HG03103 (cell line): ENCODE data around the gene ARHGAP26.
A peak's percentile ranks its signal among the peaks of the same experiment; 100 is the strongest.

Source experiments
- ATAC-seq: cut with Tn5 transposase; IDR thresholded peaks from one replicate; pipeline ENCODE4 v1.9.1; 2021; ENCODE audit warnings: low read depth; ENCODE audit not compliant: unreplicated experiment

Gene ARHGAP26

DNA sequence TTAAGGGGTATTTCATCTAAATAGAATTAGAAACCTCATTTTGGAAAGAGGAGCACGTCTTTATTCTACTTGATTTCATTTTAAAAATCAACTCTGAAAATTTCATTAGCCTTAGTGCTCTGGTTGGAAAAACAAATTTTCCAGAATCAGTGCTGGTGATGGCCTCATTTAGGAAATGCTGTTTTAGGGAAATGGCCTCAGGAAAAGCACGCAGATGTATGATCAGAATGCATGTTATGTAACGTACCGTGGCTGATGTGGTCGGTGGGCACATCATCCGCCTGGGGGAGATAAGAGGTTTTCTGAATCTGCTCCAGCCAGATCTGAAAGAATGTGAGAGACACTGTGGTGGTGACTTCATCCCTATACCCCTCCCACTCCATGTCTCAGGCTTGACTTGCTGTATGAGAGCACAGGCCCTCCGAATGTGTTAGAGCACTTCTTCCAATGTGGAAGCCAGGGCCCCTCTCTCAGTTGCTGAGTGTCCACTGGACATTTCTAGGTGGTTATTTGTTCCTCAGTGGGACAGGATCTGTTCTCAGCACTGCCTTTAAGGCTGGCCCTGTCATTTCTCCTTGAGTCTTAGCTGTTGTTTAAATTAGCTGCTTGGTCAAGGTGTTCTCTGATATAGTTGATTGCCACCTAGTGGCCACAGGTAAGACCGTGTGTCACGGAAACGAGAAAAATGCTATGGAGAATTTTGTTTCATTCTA is 96.5 kb downstream of the ARHGAP26 start:
- peak; percentile 60 for ATAC-seq

DNA sequence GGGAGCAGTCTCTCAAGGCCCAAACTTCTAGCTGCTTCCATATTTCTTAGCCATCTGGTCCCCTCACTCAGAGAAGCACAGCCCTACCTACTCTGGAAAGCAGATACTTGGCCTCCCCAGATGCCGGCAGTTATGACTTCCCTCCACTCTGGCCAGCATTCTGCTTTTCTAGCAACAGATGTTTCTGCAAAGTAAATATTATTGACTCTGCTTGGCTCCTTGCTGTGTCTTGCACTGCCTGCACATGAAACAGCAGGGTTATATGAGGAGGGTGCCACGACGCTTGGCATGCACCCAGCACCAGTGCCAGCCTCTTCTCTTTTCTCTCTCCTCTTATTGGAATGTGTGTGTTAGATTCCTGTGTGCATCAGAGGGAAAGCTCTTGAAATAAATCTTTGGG is 99.7 kb downstream of the ARHGAP26 start:
- ATAC-seq = no peak

DNA sequence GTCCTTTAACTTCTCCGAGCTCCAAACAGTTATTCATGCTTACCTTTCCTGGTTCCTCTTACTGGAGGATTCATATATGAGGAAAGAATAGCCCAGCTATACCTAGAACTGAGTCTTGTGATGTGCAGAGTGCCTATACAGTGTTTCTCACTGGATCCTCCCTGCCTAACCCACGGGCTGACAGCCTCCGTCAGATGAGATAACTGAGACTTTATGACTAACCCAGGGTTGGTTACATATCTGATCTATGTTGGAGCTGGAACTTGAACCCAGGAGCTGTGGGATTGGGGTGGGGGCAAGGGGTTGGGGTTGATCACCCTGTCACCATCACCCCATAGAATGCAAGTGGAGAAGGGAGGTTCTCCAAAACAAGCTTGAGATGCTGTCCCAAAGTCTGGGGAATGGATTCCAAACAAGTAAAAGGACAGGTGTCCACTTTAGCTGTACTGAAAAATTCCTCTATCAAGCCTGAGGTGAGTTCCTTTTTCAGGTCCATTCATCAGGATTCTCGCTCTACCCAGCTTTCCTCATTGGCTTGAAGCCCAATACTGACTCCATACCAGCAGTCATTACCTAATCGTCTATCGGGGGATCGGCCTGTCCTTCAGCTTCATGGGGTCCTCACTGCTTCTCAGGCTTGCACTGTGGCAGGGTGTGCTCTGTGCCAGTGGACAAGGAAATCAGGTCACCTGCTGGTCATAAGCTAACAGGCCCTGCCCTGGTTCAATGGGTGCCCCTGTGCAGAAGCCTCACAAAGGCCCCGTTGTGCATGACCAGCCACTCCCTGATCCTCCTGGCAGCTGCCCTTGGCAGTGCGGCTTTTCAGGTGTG is 100.6 kb downstream of the ARHGAP26 start:
- no peak for ATAC-seq

DNA sequence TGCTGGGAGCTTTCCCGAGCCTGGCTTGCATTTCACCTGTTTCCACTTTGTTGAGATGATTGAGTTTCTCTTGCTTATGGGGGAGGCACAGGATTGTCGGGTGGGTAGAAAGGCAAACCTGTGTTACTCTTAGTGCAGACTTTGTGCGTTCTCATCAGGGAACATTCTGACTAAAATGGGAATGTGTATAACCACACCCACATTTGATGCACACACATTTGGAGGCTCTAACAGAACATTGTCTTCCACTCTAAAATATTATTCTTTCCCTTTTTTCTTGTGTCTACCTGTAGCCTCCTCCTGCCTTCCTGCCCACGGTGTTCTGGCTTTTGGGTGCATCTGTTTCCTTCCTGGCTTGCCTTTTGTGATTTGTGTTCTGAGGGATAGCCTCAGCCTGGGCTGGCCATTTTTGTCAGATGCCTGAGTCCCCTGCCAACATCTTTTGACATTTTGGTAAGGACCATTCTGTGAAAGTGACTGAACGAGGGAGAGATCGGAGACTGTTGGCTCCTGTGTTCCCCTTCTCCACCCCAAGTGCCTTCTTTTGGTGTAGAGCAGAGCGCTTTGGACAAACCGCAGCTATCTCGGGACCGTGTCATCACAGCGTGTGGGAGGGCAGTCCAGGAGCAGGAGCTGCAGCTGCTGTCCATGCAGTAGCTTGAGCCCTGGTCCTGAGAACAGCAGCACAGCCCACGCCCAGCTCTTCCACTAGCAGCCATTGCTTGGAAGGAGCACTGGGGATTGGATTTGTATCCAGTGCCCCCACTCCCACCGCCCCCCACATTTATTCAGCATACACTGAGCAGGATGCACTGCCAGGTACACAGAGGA is 101.4 kb downstream of the ARHGAP26 start:
- no peak for ATAC-seq

DNA sequence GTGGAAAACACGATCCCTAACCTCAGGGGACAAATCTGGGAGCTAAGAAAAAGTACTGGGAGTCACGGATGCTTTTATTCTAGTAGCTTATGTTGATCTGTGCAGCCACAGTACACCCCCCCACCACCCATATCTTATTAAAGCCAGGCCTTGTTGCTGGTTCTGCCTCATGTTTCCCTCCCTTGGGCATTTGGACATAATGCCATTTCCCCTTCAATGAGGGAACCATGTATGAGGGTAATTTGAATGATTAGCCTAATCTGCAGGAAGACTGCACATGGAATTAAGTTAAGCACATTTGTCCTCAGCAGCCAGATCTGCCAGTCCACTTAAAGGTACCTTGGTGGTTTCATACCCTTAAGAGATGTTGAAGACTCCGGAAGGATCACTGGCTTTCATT is 102.0 kb downstream of the ARHGAP26 start:
- ATAC-seq = no peak

DNA sequence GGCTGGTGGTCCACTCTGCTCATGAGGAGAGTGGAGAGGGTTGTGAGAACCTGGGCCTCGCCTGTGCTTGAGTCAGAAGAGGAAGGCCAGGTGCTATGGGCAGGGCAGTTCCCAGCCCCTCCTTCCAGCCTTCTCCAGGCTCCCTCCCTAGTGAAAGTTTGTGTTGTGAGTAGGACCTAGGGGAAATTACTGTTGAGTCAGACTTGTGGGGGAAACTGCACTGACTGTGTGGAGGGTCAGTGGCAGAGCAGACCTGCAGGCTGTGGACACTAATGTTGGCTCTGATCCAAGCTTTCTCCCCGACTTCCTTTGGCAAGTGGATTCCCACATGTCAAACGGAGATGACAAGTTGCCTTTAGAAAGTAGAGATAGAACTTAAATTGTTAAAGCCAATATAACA is 102.6 kb downstream of the ARHGAP26 start:
- ATAC-seq = no peak

DNA sequence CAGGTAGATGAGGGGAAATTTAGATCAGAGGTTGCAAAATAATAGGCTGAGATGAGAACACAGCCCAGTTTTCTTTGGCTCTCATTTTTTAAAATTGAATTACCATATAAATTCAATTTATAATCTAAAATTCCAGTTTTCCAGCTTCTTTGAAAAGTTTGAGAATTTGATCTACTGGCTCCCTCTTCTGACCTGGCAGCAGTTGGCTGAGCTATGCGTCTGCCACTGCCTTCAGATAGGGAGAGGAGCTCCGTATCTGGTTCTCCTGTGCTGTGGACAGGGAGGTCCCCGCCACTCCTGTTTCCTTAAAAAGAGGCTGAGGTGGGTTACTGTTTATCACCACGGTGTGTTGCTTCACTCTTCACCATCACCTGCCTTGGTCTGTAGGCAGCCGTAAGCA is 103.7 kb downstream of the ARHGAP26 start:
- ATAC-seq = no peak

DNA sequence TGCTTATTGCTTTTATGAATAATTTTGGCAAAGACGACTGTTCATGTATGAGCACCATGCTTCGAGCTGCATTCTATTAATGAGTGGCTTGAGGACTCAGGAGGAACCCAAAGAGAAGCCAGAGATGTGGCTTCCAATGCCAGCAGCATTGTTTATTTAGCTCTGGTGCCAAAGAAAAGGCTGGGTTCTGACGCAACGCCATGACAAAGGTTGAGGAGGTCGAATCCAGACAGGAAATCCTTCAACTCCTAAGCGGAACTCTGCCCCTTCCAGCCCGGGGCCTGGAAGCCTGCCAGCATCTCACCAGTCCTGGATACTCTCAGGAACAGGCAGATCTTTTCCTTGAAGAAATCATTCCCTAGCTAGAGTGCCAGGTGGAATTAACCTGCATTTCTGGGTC is 104.4 kb downstream of the ARHGAP26 start:
- no peak for ATAC-seq

DNA sequence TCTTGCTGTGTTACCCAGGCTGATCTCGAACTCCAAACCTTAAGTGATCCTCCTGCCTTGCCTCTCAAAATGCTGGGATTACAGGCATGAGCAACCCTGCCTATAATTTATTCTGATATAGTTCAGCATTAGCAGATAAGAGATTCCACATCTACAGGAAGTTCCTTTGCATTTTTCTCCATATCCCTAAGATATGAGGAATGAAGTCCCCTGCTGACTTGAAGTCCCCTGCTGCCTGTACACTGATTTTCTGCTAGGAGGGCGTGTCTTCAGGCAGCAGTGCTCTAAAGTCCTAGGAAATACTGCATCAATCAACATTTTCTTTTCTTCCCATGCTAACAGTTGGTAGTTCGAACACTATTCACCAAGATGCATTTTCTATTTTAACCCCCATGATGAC is 105.8 kb downstream of the ARHGAP26 start:
- ATAC-seq = no peak

DNA sequence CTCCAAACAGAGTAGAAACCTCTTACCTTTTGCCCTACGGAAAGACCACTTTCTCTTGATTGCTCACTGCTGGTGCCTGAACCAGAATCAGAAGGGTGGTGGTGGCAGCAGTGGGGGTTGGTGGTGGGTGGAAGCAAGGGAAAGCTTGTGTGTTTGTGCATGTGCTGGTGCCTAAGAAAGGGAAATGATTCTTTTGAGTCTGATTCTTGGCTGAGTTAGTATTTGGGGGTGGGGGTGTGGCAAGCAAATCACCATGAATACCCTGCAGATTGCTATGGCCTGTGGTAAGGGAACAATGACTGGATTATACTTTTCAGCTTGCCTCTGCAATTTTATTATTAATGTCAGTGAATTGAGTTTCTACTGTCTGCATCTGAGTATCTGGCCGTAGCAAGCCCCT is 106.6 kb downstream of the ARHGAP26 start:
- no peak for ATAC-seq

DNA sequence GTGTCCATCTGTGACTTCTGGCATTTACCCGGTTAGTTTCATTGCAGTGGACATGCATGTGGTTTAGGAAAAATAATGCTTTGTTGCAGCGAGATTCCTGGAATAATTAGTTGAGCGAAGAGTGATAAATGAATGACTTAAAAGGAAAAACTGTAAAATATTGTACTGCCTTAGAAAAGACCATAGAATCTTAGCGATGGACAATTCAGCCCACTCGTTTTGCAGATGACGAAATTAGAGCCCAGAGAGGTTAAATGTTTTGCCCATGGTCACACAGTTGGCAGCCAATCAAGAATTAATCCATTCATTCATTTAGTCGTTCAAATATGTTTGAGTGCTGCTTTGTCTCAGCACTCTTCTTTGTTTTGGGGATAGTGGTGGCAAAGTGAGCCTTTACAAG is 107.9 kb downstream of the ARHGAP26 start:
- no peak for ATAC-seq

DNA sequence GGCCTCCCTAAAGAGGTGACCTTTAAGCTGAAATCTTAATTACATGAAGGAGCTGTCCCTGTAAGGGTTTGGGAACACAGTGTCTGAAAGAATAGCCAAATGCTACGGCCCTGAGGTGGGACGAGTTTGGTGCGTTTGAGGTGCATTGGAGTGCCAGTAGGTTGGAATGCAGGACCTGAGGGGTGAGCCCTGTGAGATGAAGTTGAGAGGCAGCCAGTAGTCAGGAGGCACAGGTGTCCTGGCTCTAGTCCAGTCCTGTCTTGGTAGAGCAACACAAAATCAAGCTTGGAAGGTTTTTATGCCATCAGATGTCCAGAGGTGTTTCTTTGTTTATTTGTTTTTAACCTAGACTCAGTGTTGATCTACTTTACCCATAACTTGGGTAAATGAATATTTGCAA is 108.5 kb downstream of the ARHGAP26 start:
- no peak for ATAC-seq

DNA sequence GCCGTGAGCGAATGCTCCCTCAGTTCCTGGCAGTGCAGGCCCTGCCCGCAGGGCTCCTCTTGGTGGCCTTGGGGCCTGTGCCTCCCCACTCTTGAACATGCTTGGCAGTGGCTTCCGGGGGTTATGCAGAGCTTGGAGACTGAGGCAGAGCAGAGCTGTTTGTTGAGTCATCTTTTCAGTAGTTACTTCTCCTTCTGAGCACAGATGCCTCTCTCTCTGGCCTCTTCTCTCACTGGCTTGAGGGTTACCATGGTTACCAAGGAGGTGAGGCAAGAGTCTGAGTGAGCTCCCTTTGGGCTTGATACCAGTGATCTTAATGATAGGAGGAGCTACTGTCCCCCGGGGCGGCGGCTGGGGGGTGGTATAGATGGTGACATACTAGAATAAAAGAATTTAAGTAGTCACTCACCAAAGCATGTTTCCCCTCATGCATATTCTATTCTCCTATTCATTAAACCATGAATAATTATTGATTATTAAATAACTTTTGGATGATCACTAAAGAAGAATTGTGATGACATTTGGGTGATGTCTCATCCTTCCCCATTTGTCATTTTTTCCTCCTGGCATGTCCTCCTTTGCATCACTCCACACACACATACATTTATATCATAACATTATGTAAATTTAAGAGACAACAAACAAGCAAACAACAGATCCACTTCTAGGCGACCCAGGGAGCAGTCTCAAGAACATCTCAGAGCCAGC is 111.1 kb downstream of the ARHGAP26 start:
- peak; percentile 82 for ATAC-seq

DNA sequence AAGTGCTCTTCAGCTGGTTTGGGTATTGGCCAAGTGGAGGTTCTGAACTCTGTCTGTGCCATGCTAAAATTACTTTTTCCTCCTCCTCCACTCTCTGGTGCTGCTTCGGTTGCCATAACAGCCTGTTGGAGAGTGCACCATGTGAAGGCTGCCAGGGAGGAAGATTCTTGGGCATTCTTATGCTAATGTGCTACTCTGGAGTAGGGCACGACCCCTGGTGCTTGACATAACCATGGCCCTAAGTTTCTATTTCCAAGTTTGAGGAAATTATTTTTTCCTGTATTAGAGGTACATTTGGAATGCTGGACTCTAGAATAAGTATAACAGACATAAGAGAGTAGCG is 111.6 kb downstream of the ARHGAP26 start:
- ATAC-seq = no peak

DNA sequence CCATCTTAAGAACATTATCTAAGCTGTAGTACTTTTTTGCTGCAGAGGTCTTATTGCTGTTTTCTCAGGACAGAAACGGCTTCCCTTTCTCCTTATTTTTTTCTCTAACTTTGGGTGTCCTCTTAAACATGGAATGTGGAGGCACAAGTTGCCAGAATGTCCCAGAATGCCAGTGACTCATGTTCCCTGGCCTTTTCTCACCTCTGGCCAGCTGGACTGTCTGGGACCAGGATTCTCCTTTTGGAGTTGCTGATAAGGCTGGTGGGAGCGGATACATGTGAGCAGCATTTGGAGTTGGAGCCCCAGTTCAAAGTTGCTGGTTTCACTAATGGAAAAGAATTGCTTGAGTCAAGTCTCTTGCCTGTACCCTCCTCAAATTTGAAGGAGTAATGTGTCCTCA is 112.8 kb downstream of the ARHGAP26 start:
- ATAC-seq = no peak

DNA sequence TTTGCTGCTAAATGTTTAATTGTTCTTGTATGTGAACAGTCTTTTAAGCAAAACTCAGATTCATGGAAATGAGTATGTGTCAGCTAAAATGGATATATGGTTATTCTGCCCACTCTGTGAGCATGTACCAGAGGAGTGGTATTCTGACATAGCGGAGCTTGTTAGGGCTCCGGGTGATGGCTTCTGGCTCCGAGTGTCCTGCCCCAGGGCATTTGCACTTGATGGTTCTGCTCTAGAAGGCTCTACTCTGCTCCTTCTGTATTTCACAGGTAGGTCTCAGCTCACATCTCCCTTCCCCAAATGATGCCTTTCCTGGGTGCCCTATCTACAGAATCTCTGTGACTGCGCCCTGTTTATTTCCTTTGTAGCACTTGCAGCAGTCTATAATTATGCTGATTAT is 113.3 kb downstream of the ARHGAP26 start:
- ATAC-seq = no peak

DNA sequence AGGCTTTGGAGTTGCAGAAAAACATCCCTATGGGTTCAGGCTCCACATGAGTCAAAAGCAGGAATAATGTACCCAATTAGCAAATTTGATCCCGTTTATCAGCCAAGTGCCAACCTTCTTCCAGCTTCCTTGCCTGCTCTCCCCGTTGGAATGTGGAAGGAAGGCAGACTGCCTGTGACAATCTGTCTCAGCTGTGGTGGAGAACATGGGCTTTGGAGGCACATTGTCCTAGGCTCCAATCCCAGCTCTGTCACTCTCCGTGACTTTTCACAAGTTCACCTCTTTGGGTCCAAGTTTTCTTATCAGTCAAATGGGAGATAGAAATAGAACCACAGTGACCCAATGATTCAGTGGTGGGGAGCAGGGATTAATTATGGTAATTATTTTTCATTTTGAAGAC is 113.9 kb downstream of the ARHGAP26 start:
- ATAC-seq = no peak

DNA sequence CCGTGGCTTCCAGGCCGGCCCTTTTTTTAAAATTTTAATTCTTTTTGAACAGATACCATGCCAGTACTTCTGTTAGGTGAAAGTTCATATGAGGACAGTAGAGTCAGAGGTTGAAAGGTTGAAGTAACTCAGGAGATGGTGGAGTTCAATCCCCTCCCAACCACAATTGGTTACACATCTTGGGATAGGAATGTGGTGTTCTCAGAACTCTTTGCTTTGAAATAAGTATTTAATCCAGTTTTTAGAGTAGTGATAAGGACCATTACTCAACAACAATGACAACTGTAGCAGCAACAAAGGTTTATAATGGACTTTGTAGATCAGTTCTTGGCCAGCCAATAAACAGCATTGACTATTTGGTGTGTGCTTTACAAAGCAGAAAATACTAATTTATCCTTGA is 116.0 kb downstream of the ARHGAP26 start:
- no peak for ATAC-seq

DNA sequence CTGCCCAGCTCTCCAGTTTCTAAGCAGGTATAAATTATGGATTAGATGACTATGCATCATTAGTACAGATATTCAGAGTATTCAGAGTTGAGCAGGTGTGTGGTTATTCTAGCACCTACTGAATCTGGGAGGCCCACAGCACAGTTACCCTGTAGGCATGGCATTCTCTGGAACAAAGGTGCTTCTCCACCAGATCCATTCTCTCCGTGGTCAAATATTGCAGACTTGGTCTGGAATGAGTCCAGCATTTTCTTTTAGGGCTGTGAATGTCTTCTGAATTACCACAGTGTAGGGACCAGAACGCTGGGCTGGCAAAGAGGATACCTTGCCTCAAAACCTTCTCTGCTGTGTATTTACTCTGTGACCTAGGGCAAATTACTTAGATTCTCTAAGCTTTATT is 116.8 kb downstream of the ARHGAP26 start:
- ATAC-seq = no peak

DNA sequence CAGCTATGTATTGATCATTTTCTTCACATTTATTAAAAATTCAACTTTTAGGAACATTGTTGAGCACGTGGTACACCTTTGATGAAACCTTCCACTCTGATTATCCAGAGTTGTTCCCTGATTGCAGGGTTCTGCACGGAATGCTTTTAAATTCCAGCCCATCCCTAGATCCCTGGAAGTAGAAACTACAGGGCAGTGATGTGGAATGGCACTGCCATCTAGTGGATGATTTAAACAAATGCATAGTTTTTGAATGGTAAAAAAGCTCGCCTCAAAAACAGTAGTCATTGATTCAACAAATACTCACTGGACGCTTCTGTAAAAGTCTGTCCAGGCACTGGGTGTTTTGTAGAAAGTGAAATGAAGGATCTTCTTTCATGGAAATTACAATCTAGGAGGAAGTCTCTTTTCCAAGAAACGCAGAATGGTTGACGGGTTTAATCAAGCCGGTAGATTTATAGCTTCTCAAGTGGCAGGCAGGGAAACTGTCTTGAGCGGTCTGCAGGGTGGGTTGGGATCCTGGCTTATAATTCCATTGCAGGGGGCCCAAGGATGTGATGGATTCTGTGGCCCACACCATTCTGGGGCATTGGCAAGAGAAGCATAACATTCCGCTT is 118.4 kb downstream of the ARHGAP26 start:
- no peak for ATAC-seq
